KMS-11 (cell line): ENCODE data around the gene CARD19.

Experiments used
- H2AFZ ChIP-seq: fragments of 200-600 bp; sonication (generic); 2 replicates; pipeline ENCODE4 v1.6.1; 2016; ENCODE audit warnings: antibody characterized with exemption, mixed run types, low read depth
- H3K27ac ChIP-seq: fragments of 200-600 bp; sonication (generic); 2 replicates; pipeline ENCODE4 v1.6.1; 2016; ENCODE audit warnings: mild to moderate bottlenecking, mixed run types
- H3K27me3 ChIP-seq: fragments of 200-600 bp; sonication (generic); 2 replicates; pipeline ENCODE4 v1.6.1; 2017; ENCODE audit warnings: mild to moderate bottlenecking, low read depth, mixed run types, moderate library complexity; ENCODE audit not compliant: insufficient read depth
- H3K36me3 ChIP-seq: fragments of 200-600 bp; sonication (generic); 2 replicates; pipeline ENCODE4 v1.6.1; 2017; ENCODE audit warnings: mild to moderate bottlenecking, mixed run types; ENCODE audit not compliant: insufficient read depth
- H3K4me1 ChIP-seq: fragments of 200-600 bp; sonication (generic); 2 replicates; pipeline ENCODE4 v1.6.1; 2016; ENCODE audit warnings: mild to moderate bottlenecking, low read depth, mixed run types; ENCODE audit not compliant: poor library complexity, severe bottlenecking
- H3K4me2 ChIP-seq: fragments of 200-600 bp; sonication (generic); 2 replicates; pipeline ENCODE4 v1.7.0; 2016; ENCODE audit warnings: mild to moderate bottlenecking, mixed run types
- H3K4me3 ChIP-seq: fragments of 200-600 bp; sonication (generic); IDR thresholded peaks from 2 replicates; pipeline ENCODE4 v1.6.1; 2017; ENCODE audit warnings: low read depth, low read length, mixed read lengths; ENCODE audit not compliant: insufficient read depth
- H3K79me2 ChIP-seq: fragments of 200-600 bp; sonication (generic); 2 replicates; pipeline ENCODE4 v1.6.1; 2016; ENCODE audit warnings: low read depth, mixed run types; ENCODE audit not compliant: insufficient read depth
- H3K9ac ChIP-seq: fragments of 200-600 bp; sonication (generic); 2 replicates; pipeline ENCODE4 v1.6.1; 2016; ENCODE audit warnings: mild to moderate bottlenecking, mixed run types
- H4K20me1 ChIP-seq: fragments of 200-600 bp; sonication (generic); 2 replicates; pipeline ENCODE4 v1.6.1; 2016; ENCODE audit warnings: mild to moderate bottlenecking, mixed run types; ENCODE audit not compliant: insufficient read depth
- TF ChIP-seq, protein P1 (sequence below): fragments of 200-600 bp; sonication (generic); conservative IDR thresholded peaks from 2 replicates; pipeline ENCODE4 v1.6.1; 2017; ENCODE audit warnings: low read depth, mild to moderate bottlenecking, antibody characterized with exemption, low read length, moderate library complexity, mixed read lengths

Gene CARD19

DNA sequence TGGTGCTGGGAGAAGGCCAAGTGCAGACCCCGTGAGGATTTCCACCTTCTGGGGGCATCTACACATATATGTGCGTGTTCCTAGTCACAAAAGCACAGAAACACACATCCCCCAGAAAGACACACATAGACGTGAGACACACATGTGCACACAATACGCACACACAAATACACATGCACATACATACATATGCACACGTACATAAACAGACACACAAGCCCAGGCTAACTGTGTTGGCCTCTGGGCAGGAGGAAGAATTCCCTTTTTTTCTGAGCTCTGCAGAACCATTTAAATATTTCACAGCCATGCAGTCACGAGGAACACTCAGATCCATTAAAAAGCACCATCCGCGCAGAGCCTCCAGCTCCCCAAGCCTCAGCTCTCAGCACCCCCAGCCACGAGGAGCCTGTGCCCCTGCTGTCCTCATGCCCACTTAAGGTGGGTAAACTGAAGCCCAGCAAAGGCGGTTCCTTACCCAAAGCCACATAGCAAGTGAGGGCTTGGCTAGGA lies 32.8 kb downstream of the CARD19 start:
- H3K4me3 ChIP-seq = no peak overlapping the region
- H3K9ac ChIP-seq = no peak overlapping the region
- peaks cover 13% of the 10 kb centered on the region for H3K79me2 ChIP-seq
- H2AFZ ChIP-seq = no peak overlapping the region
- H3K4me2 ChIP-seq = no peak overlapping the region
- H3K4me1 ChIP-seq = peaks cover 14% of the 10 kb centered on the region
- H3K27me3 ChIP-seq = no peaks in the 10 kb centered on the region
- TF ChIP-seq, protein P1, sequence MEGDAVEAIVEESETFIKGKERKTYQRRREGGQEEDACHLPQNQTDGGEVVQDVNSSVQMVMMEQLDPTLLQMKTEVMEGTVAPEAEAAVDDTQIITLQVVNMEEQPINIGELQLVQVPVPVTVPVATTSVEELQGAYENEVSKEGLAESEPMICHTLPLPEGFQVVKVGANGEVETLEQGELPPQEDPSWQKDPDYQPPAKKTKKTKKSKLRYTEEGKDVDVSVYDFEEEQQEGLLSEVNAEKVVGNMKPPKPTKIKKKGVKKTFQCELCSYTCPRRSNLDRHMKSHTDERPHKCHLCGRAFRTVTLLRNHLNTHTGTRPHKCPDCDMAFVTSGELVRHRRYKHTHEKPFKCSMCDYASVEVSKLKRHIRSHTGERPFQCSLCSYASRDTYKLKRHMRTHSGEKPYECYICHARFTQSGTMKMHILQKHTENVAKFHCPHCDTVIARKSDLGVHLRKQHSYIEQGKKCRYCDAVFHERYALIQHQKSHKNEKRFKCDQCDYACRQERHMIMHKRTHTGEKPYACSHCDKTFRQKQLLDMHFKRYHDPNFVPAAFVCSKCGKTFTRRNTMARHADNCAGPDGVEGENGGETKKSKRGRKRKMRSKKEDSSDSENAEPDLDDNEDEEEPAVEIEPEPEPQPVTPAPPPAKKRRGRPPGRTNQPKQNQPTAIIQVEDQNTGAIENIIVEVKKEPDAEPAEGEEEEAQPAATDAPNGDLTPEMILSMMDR = no peak
- H4K20me1 ChIP-seq = no peaks in the 10 kb centered on the region
- H3K27ac ChIP-seq = no peak overlapping the region
- no peaks in the 10 kb centered on the region for H3K36me3 ChIP-seq

DNA sequence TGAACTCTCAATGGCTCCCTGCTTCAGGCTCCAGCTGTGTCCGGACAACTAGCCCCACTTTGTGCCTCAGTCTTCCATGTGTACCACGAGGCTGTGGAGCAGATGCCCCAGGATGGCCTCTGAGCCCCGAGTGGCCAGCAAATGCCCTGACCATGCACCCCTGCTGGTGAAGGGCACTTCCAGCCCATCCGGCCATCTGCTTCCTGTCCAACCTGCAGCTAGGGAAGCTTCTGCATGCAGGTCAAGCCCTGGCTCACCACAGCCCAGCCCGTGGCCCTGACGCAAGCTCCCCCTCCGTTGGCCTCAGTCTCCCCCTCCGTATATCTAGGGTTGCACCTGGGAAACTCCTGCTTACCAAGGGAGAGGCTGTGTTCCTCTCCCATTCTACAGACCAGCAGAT lies 33.3 kb downstream of the CARD19 start:
- TF ChIP-seq, protein P1 = no peak
- Histone ChIP-seq H3K4me2 (no peak overlapping the region), H3K4me1 (peaks cover 14% of the 10 kb centered on the region), H3K27ac (no peak overlapping the region), H3K27me3 (no peaks in the 10 kb centered on the region), H2AFZ (no peak overlapping the region), H3K4me3 (no peak overlapping the region), H4K20me1 (no peaks in the 10 kb centered on the region), H3K36me3 (no peaks in the 10 kb centered on the region), H3K9ac (no peak overlapping the region), H3K79me2 (peaks cover 13% of the 10 kb centered on the region)

DNA sequence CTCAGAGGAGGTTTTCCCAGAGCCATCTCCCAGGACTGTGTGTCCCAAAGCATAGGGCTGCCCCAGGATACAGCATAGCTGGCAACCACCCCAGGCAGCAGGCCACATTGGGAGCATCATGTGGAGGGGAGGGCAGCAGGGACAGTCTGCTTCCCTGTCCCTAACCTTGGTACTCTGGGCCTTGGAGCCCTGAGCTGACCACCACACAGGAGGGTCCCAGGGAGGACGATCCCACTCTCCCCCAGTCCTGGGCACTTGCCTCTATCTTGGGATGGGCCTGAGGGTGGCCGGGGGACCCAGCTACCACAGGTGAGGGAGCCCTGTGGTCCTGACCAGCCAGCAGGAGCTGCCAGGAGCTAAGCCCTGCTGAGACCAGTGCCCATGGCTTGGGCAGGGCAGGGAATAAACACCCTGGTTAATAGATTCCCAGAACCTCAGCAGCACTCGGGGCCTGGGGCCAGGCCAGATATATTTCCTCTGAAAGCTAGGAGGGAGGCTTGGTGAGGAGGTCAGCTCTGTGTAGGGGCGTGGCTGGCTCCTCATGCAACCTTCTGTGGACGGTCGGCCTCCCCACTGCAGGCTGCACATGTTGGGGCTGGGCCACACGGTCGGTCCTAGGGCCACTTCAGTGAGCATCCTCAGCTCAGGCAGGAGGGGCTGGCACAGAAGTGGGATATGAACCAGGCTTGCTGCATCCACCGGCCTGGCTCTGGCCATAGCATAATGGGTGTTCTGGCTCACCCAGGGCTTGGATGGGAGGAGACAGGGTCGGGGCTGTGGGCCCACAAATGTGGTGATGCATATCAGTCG lies 33.9 kb downstream of the CARD19 start:
- H3K9ac ChIP-seq = no peak overlapping the region
- TF ChIP-seq, protein P1 = no peak
- peaks cover 18% of the 10 kb centered on the region for H3K4me1 ChIP-seq
- H2AFZ ChIP-seq = no peak overlapping the region
- no peaks in the 10 kb centered on the region for H3K36me3 ChIP-seq
- no peaks in the 10 kb centered on the region for H3K27me3 ChIP-seq
- no peak overlapping the region for H3K4me2 ChIP-seq
- H4K20me1 ChIP-seq = no peaks in the 10 kb centered on the region
- H3K27ac ChIP-seq = no peak overlapping the region
- H3K4me3 ChIP-seq = no peak overlapping the region
- H3K79me2 ChIP-seq = peaks cover 13% of the 10 kb centered on the region

DNA sequence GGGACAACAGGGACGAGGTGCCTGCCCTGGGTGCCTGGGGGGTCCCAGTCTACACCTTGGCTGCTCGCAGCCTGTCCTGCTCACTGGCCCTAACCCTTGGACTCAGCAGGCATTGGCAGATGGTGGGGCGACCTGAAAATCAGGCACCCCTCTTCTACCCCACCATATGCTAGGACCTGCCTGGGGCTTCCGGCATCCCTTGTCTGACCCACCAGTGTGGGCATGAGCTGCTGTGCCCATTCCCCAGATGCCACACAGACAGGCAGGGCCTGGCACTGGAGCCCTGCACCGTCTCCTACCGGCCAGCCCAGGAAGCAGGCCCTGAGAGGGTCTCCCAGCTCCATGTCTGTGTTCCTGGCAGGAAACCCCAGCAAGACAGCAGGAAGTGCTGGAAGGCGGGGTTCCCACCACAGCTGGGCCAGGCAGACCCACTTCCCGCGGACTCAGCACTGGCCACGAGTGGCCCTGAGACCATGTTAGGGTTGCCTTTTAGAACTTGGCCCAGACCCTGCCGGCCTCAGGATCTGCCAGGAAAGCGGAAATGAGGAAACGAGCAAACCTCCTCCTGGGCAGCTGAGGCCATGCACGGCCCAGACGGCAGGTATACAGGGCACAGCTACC lies 35.0 kb downstream of the CARD19 start:
- Histone ChIP-seq H3K27me3 (no peaks in the 10 kb centered on the region), H3K9ac (no peak overlapping the region), H2AFZ (no peak overlapping the region), H3K36me3 (no peaks in the 10 kb centered on the region), H3K4me1 (peaks cover 22% of the 10 kb centered on the region), H4K20me1 (no peaks in the 10 kb centered on the region), H3K4me2 (no peak overlapping the region), H3K27ac (no peak overlapping the region), H3K79me2 (peaks cover 13% of the 10 kb centered on the region), H3K4me3 (no peak overlapping the region)
- TF ChIP-seq, protein P1 = no peak
